ENCODE results near the gene N4BP2L1. TPM values are rescaled to one million over a fixed set of nuclear protein-coding genes. Genes with fewer than 3 reads are reported as not detected.

The N4BP2L1 gene
- total RNA-seq, 1 donor from 2014 or later = 2.0 TPM

GRCh38 chr13:32415019-32415418, 12.9 kb downstream of the N4BP2L1 start:
- peak; percentile 62 for TF ChIP-seq CTCF (conservative IDR thresholded peaks at IDR 0.05)
- Mint-ChIP-seq H3K27me3 (ENCODE audit: low read depth) (peaks cover 3% of the 10 kb centered on the region), H3K9me3 (peaks cover 5% of the 10 kb centered on the region), H3K27ac (ENCODE audit: unreplicated experiment) (no peak overlapping the region), H3K36me3 (ENCODE audit: low read depth) (peaks cover 5% of the 10 kb centered on the region), H3K4me3 (no peak overlapping the region), H3K4me1 (peaks cover 4% of the 10 kb centered on the region)
- no peak for DNase-seq (ENCODE audit: low read depth, low spot score)

DNA sequence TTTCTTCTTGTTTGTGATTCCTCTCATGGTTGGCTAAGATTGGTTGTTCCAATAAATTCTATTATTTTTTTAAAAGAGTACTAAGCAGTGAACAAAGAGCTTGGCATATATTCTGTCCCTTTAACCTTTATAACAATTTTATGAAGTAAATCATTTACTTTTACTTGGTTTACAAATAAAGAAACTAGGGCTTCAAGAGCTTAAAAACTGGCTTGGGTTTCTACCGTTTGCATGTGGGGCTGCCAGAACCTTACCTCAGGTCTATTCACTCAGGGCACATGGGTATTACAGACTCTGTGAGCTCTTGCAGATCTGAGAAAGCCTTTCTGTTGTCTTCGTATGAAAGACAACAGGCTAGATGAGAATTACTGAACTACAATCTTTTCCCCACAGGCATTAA, 13.3 kb downstream of the N4BP2L1 start:
- H3K4me3 Mint-ChIP-seq = no peak overlapping the region
- no peak for TF ChIP-seq CTCF (conservative IDR thresholded peaks at IDR 0.05)
- peaks cover 4% of the 10 kb centered on the region for H3K36me3 Mint-ChIP-seq (ENCODE audit: low read depth)
- peaks cover 3% of the 10 kb centered on the region for H3K27me3 Mint-ChIP-seq (ENCODE audit: low read depth)
- H3K27ac Mint-ChIP-seq (ENCODE audit: unreplicated experiment) = no peak overlapping the region
- peaks cover 4% of the 10 kb centered on the region for H3K9me3 Mint-ChIP-seq
- no peak for DNase-seq (ENCODE audit: low read depth, low spot score)
- peaks cover 9% of the 10 kb centered on the region for H3K4me1 Mint-ChIP-seq

GRCh38 chr13:32413284-32413683, 14.6 kb downstream of the N4BP2L1 start:
- H3K27me3 Mint-ChIP-seq (ENCODE audit: low read depth) = peaks cover 3% of the 10 kb centered on the region
- peaks cover 22% of the 10 kb centered on the region for H3K4me1 Mint-ChIP-seq
- no peak overlapping the region for H3K4me3 Mint-ChIP-seq
- no peak for TF ChIP-seq CTCF (conservative IDR thresholded peaks at IDR 0.05)
- H3K9me3 Mint-ChIP-seq = peaks cover 2% of the 10 kb centered on the region
- peaks cover 3% of the 10 kb centered on the region for H3K36me3 Mint-ChIP-seq (ENCODE audit: low read depth)
- H3K27ac Mint-ChIP-seq (ENCODE audit: unreplicated experiment) = no peak overlapping the region
- no peak for DNase-seq (ENCODE audit: low read depth, low spot score)

- no peak for TF ChIP-seq CTCF (conservative IDR thresholded peaks at IDR 0.05)
- peak overlapping the region; percentile 62 for H3K4me3 Mint-ChIP-seq
These were observed 18.1 kb downstream of the N4BP2L1 start for GRCh38 chr13:32409561-32410421.

DNA sequence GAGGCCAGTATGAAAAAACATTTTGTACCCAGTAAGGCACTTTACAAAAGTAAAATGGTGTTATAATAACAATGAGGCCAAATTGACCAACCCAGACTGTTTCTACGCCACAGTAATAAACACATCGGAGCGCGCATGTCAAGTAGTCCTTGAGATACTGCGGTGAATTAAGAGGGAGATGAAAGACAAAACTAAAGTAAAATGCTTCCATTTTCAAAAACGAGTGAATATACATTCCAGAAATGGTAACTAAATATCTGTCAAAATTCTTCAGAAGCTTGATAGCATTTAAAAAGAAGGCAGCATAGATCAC, 19.0 kb downstream of the N4BP2L1 start:
- peaks cover 3% of the 10 kb centered on the region for H3K27me3 Mint-ChIP-seq (ENCODE audit: low read depth)
- H3K4me3 Mint-ChIP-seq = no peak overlapping the region
- peaks cover 35% of the 10 kb centered on the region for H3K4me1 Mint-ChIP-seq
- DNase-seq (ENCODE audit: low read depth, low spot score) = no peak
- no peaks in the 10 kb centered on the region for H3K9me3 Mint-ChIP-seq
- no peak for TF ChIP-seq CTCF (conservative IDR thresholded peaks at IDR 0.05)
- H3K27ac Mint-ChIP-seq (ENCODE audit: unreplicated experiment) = no peak overlapping the region
- H3K36me3 Mint-ChIP-seq (ENCODE audit: low read depth) = no peaks in the 10 kb centered on the region

More at GRCh38 chr13:32409561-32410421, 18.1 kb downstream of the N4BP2L1 start:
- DNase-seq (ENCODE audit: low read depth, low spot score) = no peak
- peaks cover 34% of the 10 kb centered on the region for H3K4me1 Mint-ChIP-seq
- peaks cover 3% of the 10 kb centered on the region for H3K27me3 Mint-ChIP-seq (ENCODE audit: low read depth)
- no peaks in the 10 kb centered on the region for H3K9me3 Mint-ChIP-seq
- H3K36me3 Mint-ChIP-seq (ENCODE audit: low read depth) = no peaks in the 10 kb centered on the region
- H3K27ac Mint-ChIP-seq (ENCODE audit: unreplicated experiment) = peak overlapping the region; percentile 8

All from neural crest cell (in vitro differentiated cells).